SH-SY5Y (cell line): Measurements from ENCODE around the gene CNTN2.

Experiments used
- GATA2 ChIP-seq: IDR thresholded peaks from 2 replicates; pipeline ENCODE4 v1.6.1; 2011; ENCODE audit warnings: mild to moderate bottlenecking, low read depth, low read length
- GATA3 ChIP-seq: IDR thresholded peaks from 2 replicates; pipeline ENCODE4 v1.6.1; 2011; ENCODE audit warnings: low read depth, mild to moderate bottlenecking, low read length, moderate library complexity

GRCh38 chr1:205082431-205082830 lies 39.4 kb downstream of the CNTN2 start:
- TF ChIP-seq GATA2 (no peak), GATA3 (no peak)
